Esophagus squamous epithelium (tissue), 4 donors: ENCODE measurements around the gene PERM1.

ENCODE experiments used
- CTCF ChIP-seq, 6 experiments: fragments of 450-650 bp in 4 of 6; fragments of 200-600 bp in 2 of 6; sonication (generic) in 2 of 6; IDR thresholded peaks; one replicate each; pipeline ENCODE4 v1.5.1; 2016 to 2019; ENCODE audit warnings: antibody characterized with exemption in 6 of 6, mild to moderate bottlenecking in 4 of 6, moderate library complexity in 4 of 6
- POLR2A ChIP-seq, 4 donors: fragments of 450-650 bp; IDR thresholded peaks; one replicate each; pipeline ENCODE4 v1.6.1; 2017; ENCODE audit warnings: antibody characterized with exemption in 4 of 4, mild to moderate bottlenecking in 4 of 4, moderate library complexity in 3 of 4

GRCh38 chr1:1021010-1021919 is 39.4 kb upstream of the PERM1 start:
- no peak for TF ChIP-seq CTCF (IDR thresholded peaks at IDR 0.05)
- TF ChIP-seq POLR2A (IDR thresholded peaks at IDR 0.05) = no peak
